ENCODE data around the gene ATP2A3. TPM values are rescaled to one million over a fixed set of nuclear protein-coding genes. Genes with fewer than 3 reads are reported as not detected.

Gene ATP2A3
- total and polyA plus RNA-seq, 11 donors, result 3.3 to 21.8 (median 7.0) TPM

- no peak for TF ChIP-seq POLR2A (IDR thresholded peaks at IDR 0.05)
- no peak for TF ChIP-seq CTCF (IDR thresholded peaks at IDR 0.05)
- no peaks in the 10 kb centered on the region for H3K36me3 ChIP-seq
- intact Hi-C loops (cut with DNase I), result loop anchor here in 1 of 10 donors (2.0 kb wide), 1 partner anchor 47 kb away; the partner anchor contains the start of gene NCBP3
- peaks cover 4 to 72% (median 58%) of the 10 kb centered on the region in 12 donors for H3K4me1 ChIP-seq
- H3K27me3 ChIP-seq, result no peaks in the 10 kb centered on the region
- no peaks in the 10 kb centered on the region for H3K9me3 ChIP-seq
- WGBS, 4 donors, result 66 to 72% (median 70%) methylated on average over 7 of the region's 7 CpGs
- peak overlapping the region; percentile 64 to 92 (median 84) for H3K27ac ChIP-seq
- no peak for ATAC-seq
- H3K4me3 ChIP-seq, result peak overlapping the region in 11 of 12 donors; percentile 36 to 89 (median 77)
- DNase-seq, result no peak
Measured at GRCh38 chr17:3893720-3894116, 70.5 kb downstream of the ATP2A3 start.

- peak; percentile 73 to 90 (median 81) for ATAC-seq
- TF ChIP-seq POLR2A (IDR thresholded peaks at IDR 0.05) (no peak), CTCF (IDR thresholded peaks at IDR 0.05) (peak in 4 of 12 donors; percentile 9 to 35 (median 12))
- H3K27ac ChIP-seq, result peak within 1 kb of the TSS; percentile 64 to 92 (median 84)
Measured at GRCh38 chr17:3893003-3893719, 71.1 kb downstream of the ATP2A3 start, which contains the start of gene CAMKK1. Gene CAMKK1 (minus strand): TSS chr17:3893053. CDS start chr17:3885687, 7,366 bp downstream.

GRCh38 chr17:3892095-3892998 is 71.9 kb downstream of the ATP2A3 start:
- Histone ChIP-seq H3K4me1 (peaks cover 4 to 80% (median 68%) of the 10 kb centered on the region in 12 donors), H3K36me3 (no peaks in the 10 kb centered on the region), H3K9me3 (no peaks in the 10 kb centered on the region), H3K27me3 (no peaks in the 10 kb centered on the region), H3K4me3 (peak overlapping the region; percentile 41 to 89 (median 76)), H3K27ac (peak overlapping the region in 11 of 12 donors; percentile 58 to 92 (median 76))
- ATAC-seq (peak; percentile 15 to 52 (median 42)), DNase-seq (peak; percentile 81 to 86 (median 85))
- intact Hi-C loops (cut with DNase I), result loop anchor here in 1 of 10 donors (2.0 kb wide), 1 partner anchor 46 kb away; the partner anchor contains the start of gene NCBP3
- TF ChIP-seq CTCF (IDR thresholded peaks at IDR 0.05), result peak in 1 of 12 donors; percentile 7
- no peak for TF ChIP-seq POLR2A (IDR thresholded peaks at IDR 0.05)
- WGBS, 4 donors, result 1 to 2% (median 1%) methylated on average over 16 to 96 of the region's 96 CpGs

More at GRCh38 chr17:3893003-3893719, 71.1 kb downstream of the ATP2A3 start, which contains the start of gene CAMKK1:
- intact Hi-C loops (cut with DNase I), result loop anchor here in 1 of 10 donors (2.0 kb wide), 1 partner anchor 46 kb away; the partner anchor contains the start of gene NCBP3
- no peaks in the 10 kb centered on the region for H3K36me3 ChIP-seq
- peaks cover 4 to 75% (median 61%) of the 10 kb centered on the region in 12 donors for H3K4me1 ChIP-seq
- H3K27me3 ChIP-seq, result no peaks in the 10 kb centered on the region
- peak within 1 kb of the TSS; percentile 41 to 89 (median 76) for H3K4me3 ChIP-seq
- 2 to 13% (median 3%) methylated on average over 24 to 75 of the region's 75 CpGs for WGBS, 4 donors
- H3K9me3 ChIP-seq, result no peaks in the 10 kb centered on the region
- DNase-seq, result peak; percentile 92 to 95 (median 93)

Data from heart left ventricle (tissue), 16 donors.